IPS DF 19.7 (cell line): Measurements from ENCODE around the gene CDC42SE2.
"Not testable (repeated sequence)": the region's sequence is repeated elsewhere in the genome, so short reads cannot be mapped to it uniquely, and the experiment has no call there.

Source experiments
- DNase-seq: peaks from one replicate; pipeline ENCODE4 v3.0.0-alpha.2; 2013; ENCODE audit warnings: low read depth, low spot score

Gene CDC42SE2

GRCh38 chr5:131318455-131318854 is 54.6 kb downstream of the CDC42SE2 start:
- no peak for DNase-seq

GRCh38 chr5:131321066-131321465 is 57.2 kb downstream of the CDC42SE2 start:
- DNase-seq = no peak

GRCh38 chr5:131322926-131323325 is 59.1 kb downstream of the CDC42SE2 start:
- no peak for DNase-seq

GRCh38 chr5:131323378-131323777 is 59.5 kb downstream of the CDC42SE2 start:
- no peak for DNase-seq

- no peak for DNase-seq
Measured at GRCh38 chr5:131324303-131324702, 60.5 kb downstream of the CDC42SE2 start.

- DNase-seq = no peak
Measured at GRCh38 chr5:131328536-131329285, 64.9 kb downstream of the CDC42SE2 start.

- no peak for DNase-seq
Measured at GRCh38 chr5:131329286-131329560, 65.4 kb downstream of the CDC42SE2 start.

GRCh38 chr5:131330031-131330430 is 66.2 kb downstream of the CDC42SE2 start:
- no peak for DNase-seq

GRCh38 chr5:131335756-131336155 is 71.9 kb downstream of the CDC42SE2 start:
- DNase-seq = not testable (repeated sequence)

- DNase-seq = not testable (repeated sequence)
Measured at GRCh38 chr5:131336801-131337200, 72.9 kb downstream of the CDC42SE2 start.

- not testable (repeated sequence) for DNase-seq
Measured at GRCh38 chr5:131337240-131338050, 73.6 kb downstream of the CDC42SE2 start.

GRCh38 chr5:131338051-131338453 is 74.2 kb downstream of the CDC42SE2 start:
- no peak for DNase-seq

- not testable (repeated sequence) for DNase-seq
Measured at GRCh38 chr5:131344288-131344687, 80.4 kb downstream of the CDC42SE2 start.

- DNase-seq = not testable (repeated sequence)
Measured at GRCh38 chr5:131346204-131346603, 82.4 kb downstream of the CDC42SE2 start.

- no peak for DNase-seq
Measured at GRCh38 chr5:131353991-131354390, 90.1 kb downstream of the CDC42SE2 start.

GRCh38 chr5:131355971-131356528 is 92.2 kb downstream of the CDC42SE2 start:
- no peak for DNase-seq

GRCh38 chr5:131356619-131357018 is 92.8 kb downstream of the CDC42SE2 start:
- no peak for DNase-seq

- no peak for DNase-seq
Measured at GRCh38 chr5:131357739-131358561, 94.1 kb downstream of the CDC42SE2 start.

GRCh38 chr5:131361677-131362315 is 97.9 kb downstream of the CDC42SE2 start:
- no peak for DNase-seq

- DNase-seq = no peak
Measured at GRCh38 chr5:131363811-131364506, 100.1 kb downstream of the CDC42SE2 start.
